ENCODE measurements around the gene TMEM236. TPM values are rescaled to one million over a fixed set of nuclear protein-coding genes. Genes with fewer than 3 reads are reported as not detected.

TMEM236 gene
- total and polyA plus RNA-seq, 9 of the 15 experiments (the other 6 are each of a cell fraction or from before 2014, with no cell fraction given) = 0.04 to 0.13 (median 0.04) TPM; not detected in 4

GRCh38 chr10:17734432-17735080 lies 17.4 kb upstream of the TMEM236 start:
- Histone ChIP-seq H3K9ac (ENCODE audit: insufficient read depth in 1 of 2, low read depth in 2 of 2, low read length in 2 of 2) (no peak overlapping the region), H3K27ac (ENCODE audit: extremely low read depth, low read depth, low read length) (no peak overlapping the region), H3K27me3 (ENCODE audit: control insufficient read depth in 2 of 2, insufficient read depth in 2 of 2, low read length in 2 of 2) (no peaks in the 10 kb centered on the region), H3K4me3 (no peak overlapping the region), H2AFZ (ENCODE audit: low read depth, low read length) (no peak overlapping the region), H3K79me2 (ENCODE audit: control insufficient read depth, insufficient read depth, low read length) (no peaks in the 10 kb centered on the region), H3K9me3 (replicated peaks; ENCODE audit: control insufficient read depth, insufficient read depth, low read depth, low read length) (no peaks in the 10 kb centered on the region), H3K9me1 (ENCODE audit: control insufficient read depth, insufficient read depth, low read length) (no peaks in the 10 kb centered on the region), H3K4me1 (replicated peaks in 1 of 2; ENCODE audit: control insufficient read depth in 2 of 2, insufficient read depth in 2 of 2, low read length in 2 of 2) (no peaks in the 10 kb centered on the region; a peak in 2 of 5 replicates), H4K20me1 (replicated peaks; ENCODE audit: control insufficient read depth, insufficient read depth, low read length) (no peaks in the 10 kb centered on the region), H3K36me3 (ENCODE audit: control insufficient read depth, insufficient read depth, low read length) (no peaks in the 10 kb centered on the region), H3K4me2 (ENCODE audit: insufficient read depth, low read length) (no peak overlapping the region)
- ChIA-PET POLR2A (interaction anchor here (1.2 kb wide), 1 partner anchor 24 kb away, joined by 3 read pairs; no protein-coding TSS in a partner anchor), CTCF (ENCODE audit: low intra/inter-chr PET ratio) (no interaction called here)
- no TSS peak for BruUV-seq (replicated peaks)
- FAIRE-seq = peak; percentile 44
- DNase-seq (ENCODE audit: extremely low read depth in 1 of 4, low spot score in 3 of 4) = no peak
- TF ChIP-seq KHSRP (IDR thresholded peaks at IDR 0.05) (no peak), C11orf30 (IDR thresholded peaks at IDR 0.05; ENCODE audit: low read depth) (peak; percentile 62), ZNF316 (IDR thresholded peaks at IDR 0.05) (peak; percentile 73), PKNOX1 (IDR thresholded peaks at IDR 0.05) (peak; percentile 26; the same call in 1 of the 2 replicates), RCOR1 (IDR thresholded peaks at IDR 0.05; ENCODE audit: borderline replicate concordance in 1 of 2, low read depth in 2 of 2, low read length in 2 of 2) (0 out of 4 replicates have a peak, but pooled peaks of 1 of the 2 experiments have one; percentile 21), MAFG (tag; conservative IDR thresholded peaks at IDR 0.05) (peak; percentile 55), ZNF76 (CRISPR knock-in tag; IDR thresholded peaks at IDR 0.05; ENCODE audit: borderline replicate concordance) (no peak), KAT2B (IDR thresholded peaks at IDR 0.05; ENCODE audit: low read depth, low read length) (no peak), ZNF655 (CRISPR knock-in tag; IDR thresholded peaks at IDR 0.05) (no peak)
- in situ Hi-C loops (cut with MboI) (loop anchor here (10.0 to 25.0 kb wide), 2 partner anchors 450 to 897 kb away; no protein-coding TSS in a partner anchor), intact Hi-C loops (cut with micrococcal nuclease) (loop anchor here (5.0 to 10.0 kb wide), 3 partner anchors 140 to 483 kb away; no protein-coding TSS in a partner anchor)
- 0 out of 3 replicates have a peak, but pooled peaks have one; percentile 19 for ATAC-seq
- WGBS (ENCODE audit: insufficient coverage, low coverage, missing lambda C conversion rate) = 56% methylated on average over 9 of the region's 9 CpGs
